HG02973 (cell line): ENCODE measurements around the gene THUMPD3.

ENCODE experiments used
- ATAC-seq: cut with Tn5 transposase; IDR thresholded peaks from one replicate; pipeline ENCODE4 v1.9.1; 2021; ENCODE audit warnings: moderate library complexity; ENCODE audit not compliant: unreplicated experiment

Gene THUMPD3, protein sequence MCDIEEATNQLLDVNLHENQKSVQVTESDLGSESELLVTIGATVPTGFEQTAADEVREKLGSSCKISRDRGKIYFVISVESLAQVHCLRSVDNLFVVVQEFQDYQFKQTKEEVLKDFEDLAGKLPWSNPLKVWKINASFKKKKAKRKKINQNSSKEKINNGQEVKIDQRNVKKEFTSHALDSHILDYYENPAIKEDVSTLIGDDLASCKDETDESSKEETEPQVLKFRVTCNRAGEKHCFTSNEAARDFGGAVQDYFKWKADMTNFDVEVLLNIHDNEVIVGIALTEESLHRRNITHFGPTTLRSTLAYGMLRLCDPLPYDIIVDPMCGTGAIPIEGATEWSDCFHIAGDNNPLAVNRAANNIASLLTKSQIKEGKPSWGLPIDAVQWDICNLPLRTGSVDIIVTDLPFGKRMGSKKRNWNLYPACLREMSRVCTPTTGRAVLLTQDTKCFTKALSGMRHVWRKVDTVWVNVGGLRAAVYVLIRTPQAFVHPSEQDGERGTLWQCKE

DNA sequence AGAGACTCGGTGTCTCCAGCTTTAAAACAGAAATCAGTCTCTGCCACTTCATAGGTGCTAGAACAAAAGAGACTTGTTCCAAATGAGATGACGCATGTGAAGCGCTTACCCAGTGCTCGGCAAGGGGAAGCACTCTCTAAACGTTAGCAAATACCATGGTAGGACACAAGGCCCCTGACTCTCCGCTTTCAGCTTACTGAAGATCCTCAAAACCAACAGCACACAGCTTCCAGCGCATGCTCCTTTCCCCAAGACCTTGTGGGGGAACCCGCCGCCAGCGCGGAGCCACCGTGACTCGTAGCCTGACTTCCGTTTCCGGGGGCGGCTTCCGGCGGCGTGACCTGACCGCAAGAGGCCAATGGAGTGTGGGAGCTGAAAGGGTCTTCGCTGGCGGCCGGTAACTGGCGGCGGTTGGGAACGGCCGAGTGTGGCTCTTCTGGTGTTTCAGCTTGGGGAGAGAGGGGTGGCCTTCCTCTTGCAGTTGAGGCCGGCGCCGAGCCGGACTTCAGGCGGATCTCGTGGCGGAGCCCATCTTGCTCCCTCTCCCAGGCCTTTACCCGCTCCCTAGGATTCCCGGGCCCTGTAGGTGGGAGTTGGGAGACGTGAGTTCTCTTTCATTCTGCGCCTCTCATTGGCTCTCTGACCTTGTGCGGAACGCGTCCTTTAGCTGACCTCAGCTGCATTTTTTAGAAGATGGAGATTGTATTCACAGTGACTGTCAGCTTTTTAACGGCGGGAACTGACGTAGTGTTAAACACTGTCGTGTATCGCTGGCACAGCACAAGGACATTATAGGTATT lies at the start of gene THUMPD3:
Gene THUMPD3 (plus strand): TSS at position 324 of the 800 bp plus-strand sequence. CDS start 2,015 bp downstream, outside the sequence.
- ATAC-seq: peak; percentile 97

DNA sequence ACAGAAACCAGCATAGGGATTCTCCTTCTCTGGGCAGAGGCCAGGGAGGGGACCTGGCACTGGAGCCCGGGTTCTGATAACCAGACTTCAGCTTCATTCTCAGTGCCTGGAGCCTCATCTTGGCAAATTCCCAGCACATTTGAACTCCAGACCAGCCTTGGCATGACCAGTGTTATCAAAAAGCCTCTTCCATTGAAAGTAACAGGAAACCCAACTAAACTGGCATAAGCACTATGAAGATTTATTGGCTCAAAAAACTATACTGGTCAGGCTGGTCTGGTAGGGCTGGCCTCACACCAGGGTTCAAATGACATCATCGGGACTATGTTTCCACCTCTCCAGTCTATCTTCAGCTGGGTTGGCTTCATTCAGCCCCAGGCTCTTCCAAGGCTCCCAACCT lies 48.1 kb upstream of the THUMPD3 start:
- no peak for ATAC-seq

DNA sequence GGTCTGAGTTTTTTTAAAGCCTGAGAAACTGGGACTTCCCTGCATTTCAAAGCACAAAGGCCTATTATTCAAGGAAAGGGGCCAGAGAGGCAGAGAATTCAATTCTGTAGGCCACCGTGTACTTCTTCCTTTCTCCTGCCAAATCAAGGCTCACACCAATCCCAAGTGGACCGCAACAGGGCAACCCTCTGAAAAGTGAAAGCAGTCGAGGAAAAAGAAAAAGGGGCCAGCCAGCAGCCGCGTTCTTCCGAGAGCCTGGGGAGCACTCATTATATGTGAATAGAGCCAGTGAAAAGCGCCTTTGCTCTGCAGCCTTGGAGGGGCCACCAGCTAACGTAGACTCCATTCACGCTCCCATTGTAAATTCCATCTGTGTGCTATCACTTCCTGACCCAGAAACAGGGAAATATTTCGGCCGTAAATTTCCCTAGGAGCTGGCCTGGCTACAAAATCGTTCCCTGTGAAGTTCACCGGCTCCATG lies 45.9 kb upstream of the THUMPD3 start:
- no peak for ATAC-seq

DNA sequence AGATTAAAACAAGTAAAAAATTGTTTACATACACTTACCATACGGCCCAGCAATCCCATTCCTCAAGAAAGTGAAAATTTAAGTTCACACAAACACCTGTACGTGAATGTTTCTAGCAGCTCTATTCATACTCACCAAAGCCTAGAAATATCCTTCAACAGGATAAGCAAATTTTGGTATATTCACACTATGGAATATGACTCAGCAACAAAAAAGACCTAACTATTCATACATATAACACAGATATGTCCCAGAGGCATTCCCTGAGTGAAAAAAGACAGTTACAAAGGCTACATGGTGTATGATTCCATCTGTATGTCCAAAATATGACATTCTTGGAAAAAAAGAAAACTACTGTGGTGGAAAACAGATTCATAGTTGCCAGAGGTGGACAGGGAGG lies 40.1 kb upstream of the THUMPD3 start:
- ATAC-seq: no peak

DNA sequence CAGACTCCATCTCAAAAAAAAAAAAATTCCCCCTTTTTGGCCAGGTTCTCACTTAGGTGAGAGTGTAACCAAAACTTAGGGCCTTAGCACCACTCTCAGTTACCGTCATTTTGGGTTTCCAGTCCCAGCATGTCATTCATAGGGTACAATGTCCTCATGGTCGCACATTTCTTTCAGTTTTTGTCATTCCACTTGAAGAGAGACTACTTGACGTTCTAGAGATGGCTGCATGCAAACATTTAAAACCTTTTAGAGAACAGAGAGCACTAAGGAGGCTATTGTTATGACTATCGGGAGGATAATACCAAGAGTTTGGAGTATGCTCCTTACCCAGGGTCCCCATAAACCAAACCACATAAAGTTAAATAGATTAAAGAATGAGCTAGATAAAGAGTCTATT lies 37.9 kb upstream of the THUMPD3 start:
- ATAC-seq: no peak

DNA sequence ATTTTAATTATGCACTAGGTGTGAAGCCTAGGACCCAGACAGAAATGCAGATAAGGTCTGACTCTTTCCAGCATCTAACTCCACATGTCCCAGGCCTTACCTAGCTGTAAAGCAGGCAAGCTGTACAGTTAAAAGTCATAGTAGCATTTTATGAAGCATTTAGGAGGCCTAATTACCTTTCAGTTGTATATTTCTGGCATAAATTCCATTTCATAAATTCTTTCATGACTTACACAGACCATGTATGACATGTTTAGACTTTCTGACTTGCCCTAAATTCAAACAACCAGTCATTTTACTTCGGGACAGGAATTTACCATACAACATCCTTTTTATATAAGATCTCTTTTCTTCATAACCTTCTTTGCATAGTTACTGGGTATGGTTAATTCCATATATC lies 35.3 kb upstream of the THUMPD3 start:
- no peak for ATAC-seq

DNA sequence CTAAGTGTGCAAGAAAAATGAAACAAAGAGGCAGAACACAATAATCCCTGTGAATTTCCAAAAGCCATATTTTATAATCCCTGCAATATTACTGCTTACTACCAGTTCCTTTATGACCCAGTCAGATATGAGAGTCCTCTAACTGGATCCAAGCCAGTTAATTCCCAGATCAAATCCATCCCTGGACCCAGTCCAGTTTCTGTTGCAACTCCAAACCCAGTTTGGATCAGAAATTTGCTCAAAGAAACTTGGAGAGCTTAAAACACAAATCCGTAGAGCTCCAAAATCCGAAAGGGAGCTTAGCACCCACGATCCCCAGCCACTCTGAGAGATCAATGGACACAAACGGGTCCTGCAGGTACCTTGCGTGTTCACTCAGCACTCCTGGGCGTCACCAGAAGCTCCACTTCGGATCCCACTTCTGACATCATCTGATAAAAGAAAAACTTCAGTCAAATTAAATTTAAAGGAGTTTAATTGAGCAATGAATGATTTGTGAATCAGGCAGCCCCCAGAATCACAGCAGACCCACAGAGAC lies 32.6 kb upstream of the THUMPD3 start:
- ATAC-seq: no peak

DNA sequence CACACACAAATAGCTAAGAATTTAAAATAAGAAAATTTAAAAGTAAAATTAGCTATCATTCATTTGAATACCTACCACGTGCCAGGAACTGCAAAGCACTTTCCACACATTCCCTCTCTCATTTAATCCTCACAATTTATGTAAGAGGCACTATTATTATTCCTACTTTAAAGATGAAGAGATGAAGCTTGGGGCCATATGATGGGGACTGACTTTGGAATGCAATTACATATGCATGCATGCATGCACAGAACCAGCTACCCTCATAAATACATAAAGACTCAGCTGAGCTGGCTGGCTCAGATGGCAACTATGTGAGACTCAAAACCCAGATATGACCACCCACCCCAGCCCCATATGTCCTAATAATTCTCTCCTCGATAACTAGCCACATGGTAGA lies 31.7 kb upstream of the THUMPD3 start:
- ATAC-seq: no peak

DNA sequence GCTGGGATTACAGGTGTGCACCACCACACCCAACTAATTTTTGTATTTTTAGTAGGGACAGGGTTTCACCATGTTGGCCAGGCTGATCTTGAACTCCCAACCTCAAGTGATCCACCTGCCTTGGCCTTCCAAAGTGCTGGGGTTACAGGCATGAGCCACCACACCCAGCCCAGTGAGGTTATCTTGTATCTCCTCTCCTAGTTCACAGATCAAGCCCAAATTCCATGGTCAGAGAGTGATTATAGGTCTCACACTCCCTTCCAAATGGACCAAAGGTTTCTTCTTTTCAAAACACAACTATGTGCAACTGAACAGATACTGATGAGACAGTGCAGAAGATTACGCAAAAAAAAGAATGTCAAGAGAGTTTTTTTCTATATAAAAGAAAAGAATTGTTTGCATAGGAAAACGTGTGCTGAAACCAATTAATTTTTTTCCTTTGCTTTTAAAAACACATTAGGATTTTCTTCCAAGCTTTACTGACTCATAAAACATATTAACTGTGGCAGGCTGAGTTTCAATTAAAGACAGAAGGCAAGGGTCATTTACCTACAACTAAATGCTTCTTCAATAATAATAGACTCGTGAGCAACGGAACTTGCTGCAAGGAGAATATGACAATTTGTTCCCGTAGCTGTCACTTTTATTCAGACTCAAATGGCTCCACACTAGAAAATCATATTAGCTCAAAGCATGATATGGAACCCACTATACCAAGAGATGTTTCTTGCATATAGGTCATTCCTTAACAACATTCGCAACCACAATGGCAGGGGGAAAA lies 30.4 kb upstream of the THUMPD3 start:
- ATAC-seq: no peak

DNA sequence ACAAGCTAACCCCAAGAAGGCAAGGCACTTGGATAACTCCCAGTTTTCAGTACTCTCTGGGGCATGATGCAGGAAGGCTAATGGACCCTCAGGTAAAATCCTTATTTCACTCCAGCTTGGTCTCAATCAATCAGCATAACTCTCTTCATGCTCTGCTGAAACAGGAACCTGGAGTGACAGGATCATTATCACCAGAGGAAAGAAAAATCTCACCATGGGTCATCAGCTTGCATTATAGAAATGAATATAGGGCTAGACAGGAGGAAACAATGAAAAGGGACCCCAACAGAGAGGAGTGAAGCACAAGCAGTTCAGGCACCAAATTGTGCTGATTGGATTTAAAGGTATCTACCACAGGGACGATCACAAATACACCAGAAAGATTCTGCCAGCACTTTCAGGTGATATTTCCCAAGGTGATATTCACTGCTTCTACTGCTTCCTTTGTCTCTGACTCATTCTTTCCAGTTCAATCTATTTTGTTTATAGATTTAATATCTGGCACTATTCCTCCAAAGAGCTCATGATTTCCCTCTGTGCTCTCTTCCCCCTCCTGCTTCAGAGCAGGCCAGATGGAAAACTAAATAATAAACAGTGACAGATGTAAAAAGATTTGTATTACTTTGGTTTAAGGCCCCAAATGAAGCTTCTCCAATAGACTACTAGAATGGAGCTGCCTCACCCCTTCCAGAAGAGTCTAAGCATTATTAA lies 22.9 kb upstream of the THUMPD3 start:
- no peak for ATAC-seq

DNA sequence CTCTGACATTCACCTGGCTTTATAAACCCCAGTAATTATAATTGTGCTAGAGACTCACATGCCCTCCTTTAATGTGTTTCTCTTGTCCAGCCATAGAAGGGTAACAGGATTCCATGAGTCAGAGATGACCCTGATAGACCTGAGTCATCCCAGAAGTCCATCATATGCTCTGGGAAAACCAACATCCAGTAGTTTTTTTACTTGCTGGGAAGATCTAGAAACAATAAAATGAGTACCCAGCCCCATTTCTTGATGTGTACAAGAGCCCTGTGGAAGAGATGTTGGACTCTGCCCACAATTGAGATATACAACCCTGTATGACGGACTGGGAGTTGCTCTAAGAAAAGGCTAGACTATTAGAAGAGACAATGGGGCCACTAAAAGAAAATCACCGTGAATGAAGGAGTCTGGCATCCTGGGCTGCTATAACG lies 22.4 kb upstream of the THUMPD3 start:
- no peak for ATAC-seq

DNA sequence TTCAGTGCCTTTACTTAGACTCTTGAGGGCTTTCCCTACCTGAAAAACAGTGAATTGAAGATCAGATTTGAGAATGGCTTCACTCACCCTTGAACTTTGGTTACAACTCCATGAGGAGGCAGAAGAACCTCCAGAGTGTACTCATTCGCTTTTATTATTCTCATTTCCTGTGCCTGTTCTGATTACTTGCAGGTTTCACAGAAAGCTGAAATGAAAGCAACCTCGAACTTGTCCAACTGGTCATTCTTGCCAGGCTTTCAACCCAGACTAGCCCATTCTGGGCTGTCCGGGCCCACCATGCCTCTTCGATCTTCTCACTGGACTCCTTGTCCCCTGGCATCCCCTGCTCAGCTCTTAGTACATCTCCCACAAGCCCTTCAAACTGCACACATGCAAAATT lies 20.2 kb upstream of the THUMPD3 start:
- no peak for ATAC-seq

DNA sequence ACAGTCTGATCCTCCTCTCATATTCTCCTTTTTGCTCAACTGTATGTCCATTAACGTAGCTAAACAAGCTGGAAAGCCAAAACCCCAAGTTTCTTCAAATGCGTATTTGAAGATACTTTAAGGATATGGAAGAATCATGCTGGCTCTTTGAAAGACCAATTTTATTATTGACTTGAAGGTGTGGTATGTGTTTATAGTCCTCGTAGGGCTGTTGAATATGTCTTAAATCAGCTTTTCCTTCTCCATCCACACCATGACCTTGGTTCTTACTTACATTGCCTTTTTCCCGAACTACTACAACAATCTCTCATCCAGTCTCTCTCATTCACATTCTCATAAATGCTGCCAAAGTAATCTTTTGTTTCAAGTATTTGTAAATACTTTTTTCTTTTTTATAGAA lies 19.7 kb upstream of the THUMPD3 start:
- no peak for ATAC-seq

DNA sequence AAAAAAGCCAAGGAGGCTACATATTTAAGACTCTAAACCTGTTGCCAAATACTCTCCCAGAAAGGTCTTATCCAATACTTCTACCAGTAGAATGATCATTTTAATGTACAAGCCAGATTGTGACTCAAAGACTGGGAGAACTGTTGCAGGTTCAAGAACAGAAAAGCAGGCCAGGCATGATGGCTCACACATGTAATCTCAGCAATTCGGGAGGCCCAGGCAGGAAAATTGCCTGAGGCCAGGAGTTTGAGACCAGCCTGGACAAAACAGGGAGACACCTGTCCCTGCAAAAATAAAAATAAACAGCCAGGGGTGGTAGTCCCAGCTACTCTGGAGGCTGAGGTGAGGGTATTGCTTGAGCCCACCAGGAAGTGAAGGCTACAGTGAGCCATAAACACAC lies 17.8 kb upstream of the THUMPD3 start:
- ATAC-seq: no peak

DNA sequence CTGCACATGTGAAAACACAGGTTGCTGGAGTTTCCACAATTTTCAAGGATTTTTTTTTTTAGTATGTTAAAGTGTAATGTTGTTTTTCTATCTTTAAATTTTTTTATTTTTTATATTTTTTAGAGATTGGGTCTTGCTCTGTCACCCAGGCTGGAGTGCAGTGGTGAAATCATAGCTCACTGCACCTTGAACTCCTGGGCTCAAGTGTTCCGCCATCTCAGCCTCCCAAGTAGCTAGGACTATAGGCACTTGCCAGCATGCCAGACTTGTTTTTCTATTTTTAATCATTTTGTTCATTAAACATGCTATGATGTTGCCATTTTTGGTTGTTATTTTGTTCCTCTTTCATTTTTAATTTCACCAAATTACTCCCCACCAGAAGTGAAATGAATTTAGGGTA lies 16.7 kb upstream of the THUMPD3 start:
- no peak for ATAC-seq

DNA sequence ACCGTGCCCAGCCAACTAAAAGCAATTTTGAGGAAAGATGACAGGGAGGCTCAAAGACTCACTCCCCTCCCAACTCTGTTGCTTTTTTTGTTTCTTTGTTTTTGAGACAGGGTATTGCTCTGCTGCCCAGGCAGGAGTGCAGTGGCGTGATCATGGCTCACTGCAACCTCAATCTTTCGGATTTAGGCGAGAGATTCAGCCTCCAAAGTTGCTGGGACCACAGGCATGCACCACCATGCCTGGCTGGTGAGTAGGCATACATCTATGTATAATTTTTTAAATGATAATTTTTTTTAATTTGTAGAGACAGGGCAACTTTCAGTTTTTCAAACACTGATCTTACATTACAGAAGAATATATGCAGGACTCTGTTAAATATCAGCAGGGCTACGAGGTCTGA lies 15.8 kb upstream of the THUMPD3 start:
- ATAC-seq: no peak

DNA sequence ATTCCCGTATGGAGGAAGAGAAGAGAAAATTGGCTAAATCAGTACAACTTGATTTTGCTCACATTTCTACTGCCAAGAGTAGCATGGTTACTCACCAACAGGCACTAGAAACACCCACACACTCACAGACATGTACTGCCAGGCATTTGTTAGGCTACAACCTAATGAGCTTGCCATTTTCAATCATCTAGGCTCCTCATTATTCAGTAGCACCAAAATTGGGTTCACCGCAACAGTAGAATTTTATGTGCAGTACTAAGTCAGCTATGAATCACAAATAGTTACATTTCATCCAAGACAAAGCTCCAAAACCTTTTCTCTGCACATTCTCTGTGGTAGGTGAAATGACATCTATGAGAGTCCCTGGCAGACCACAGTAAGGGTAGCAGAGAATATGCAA lies 15.0 kb upstream of the THUMPD3 start:
- ATAC-seq: no peak

DNA sequence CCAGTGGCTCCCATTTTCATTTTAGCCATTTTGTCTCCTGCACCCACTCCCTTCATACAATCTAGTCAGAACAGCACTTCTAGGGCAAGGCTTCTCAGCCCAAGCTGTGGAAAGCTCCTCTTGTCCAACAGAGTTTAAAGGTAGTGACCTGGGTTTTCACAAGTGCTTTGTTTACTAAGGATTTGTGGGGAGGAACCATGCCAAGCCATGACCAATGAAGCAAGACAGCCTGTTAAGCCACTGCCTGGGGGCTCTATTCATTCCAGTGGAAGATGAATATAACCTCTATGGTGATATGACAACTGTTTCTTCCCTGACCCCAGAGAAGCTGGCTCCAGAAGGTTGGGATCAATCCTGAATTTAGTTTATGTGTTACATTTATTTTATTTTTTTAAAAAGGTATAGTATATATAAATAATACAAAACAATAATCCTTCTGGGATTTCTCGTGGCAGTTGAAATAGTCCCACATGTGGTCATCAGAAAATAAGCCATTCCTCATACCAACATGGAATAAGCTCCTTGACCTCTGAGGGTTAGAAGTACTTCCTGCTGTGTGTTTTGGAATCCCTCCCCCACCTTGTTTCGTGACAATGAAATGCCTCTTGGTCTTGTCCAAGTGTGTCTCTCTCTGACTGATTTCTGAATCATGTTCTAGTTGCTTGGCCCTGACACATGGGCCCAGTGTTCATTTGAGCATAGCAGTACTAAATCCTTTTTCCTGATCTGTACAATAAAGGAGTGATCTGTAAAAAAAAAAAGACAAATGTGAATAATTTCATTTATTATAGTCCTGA lies 13.3 kb upstream of the THUMPD3 start:
- ATAC-seq: no peak

DNA sequence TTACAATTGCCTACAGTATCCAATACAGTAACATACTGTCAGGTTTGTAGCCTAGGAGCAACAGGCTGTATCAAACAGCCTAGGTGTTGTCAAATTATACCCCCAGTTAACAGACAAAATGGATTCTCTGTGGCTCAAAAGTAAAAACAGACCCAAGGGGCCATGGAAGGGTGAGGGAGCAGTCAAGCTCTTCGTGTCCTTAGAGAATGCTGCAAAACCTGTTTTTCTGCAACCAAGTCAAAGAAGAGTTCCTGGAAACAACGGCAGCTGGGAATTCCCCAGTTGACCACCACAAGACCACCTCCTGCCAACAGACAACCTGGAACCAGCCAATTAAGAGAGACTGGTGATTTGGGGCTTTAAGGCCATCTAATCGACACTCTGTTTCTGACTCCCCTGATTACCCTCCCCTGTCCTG lies 11.1 kb upstream of the THUMPD3 start:
- no peak for ATAC-seq
